GM19438 (cell line): Measurements from ENCODE around the gene PDHX.
"Not testable (repeated sequence)": the region's sequence is repeated elsewhere in the genome, so short reads cannot be mapped to it uniquely, and the experiment has no call there.

Experiments used
- ATAC-seq: cut with Tn5 transposase; IDR thresholded peaks from one replicate; pipeline ENCODE4 v1.9.1; 2021; ENCODE audit warnings: low read depth; ENCODE audit not compliant: unreplicated experiment

The PDHX gene

DNA sequence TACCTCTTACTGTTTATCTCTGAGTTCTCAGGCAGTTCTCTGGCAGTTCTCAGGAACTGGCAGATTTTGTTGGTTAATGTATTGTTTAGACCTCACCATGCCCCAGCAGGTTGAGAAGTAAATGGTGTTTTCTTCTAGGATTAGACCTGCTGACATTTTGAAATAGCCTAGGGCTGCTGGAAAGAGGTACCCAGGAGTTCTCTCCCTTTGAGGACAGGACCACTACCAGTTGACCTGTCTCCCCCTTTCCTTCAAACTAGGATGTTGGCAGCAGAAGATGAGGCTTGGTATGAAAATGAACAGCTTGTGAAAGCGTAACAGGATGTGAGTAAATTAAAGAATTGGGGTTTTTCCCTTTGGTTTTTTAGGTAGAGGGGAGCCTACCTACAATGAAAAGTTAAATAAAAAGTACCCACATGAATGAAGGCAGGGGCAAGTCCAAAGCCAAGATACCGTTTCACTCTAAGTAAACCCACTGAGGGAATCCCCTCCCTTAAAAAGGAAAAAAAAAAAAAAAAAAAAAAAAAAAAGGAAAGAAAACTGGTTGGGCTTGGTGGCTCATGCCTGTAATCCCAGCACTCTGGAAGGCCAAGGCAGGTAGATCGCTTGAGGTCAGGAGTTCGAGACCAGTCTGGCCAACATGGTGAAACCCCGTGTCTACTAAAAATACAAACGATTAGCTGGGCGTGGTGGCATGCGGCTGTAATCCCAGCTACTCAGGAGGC, 96.2 kb downstream of the PDHX start:
- peak; percentile 84 for ATAC-seq

DNA sequence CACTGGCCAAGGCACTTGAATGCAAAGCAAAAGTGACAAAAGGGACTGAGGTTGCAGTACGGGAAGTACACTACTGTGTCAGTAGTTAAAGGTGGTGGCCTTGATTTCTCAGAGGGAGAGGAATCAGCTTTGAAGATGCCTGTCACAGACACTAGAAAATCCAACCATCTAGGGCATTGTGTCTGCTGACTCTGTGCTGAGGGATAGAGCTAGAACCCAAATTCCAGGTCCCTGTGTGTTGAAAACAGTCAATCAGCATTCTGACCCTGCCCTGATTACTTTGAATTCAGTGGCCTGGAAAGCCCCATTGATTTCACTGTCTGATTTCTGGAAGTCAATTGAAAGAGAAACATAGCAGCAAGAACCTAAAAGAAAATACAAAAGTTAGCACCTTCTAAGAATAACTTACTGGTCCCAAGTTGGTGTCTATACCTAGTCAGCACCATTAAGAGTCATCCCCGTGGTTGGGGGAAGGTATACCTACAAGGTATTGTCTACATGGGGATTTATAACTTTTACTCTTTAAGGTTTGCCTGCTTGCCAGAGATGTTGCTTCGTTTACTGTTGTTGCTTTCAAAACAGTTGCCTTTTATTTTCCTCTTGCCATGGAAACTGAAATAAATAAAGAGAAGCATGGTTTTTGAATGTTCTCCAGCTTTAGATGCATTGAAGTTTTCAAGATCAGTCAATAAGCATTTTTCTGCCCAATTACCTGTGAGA, 97.3 kb downstream of the PDHX start:
- ATAC-seq = no peak

DNA sequence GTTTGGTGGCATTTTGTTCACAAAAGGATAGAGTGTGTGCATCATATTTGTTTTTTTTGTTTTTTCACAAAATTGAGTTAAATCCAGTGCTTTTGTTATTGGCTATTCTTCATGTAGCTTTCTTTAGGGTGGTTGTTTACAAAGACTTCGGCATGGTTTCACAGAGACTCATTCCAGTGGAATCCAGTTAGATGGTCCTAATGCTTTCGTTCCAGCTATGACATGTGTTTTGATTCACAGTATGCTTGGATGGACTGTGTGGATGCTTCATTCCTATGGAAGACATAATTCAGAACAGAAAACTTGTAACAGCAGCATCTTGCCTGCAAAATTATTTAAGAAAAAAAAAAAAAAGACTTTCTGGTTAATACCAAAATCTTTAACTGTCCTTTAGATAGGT, 97.9 kb downstream of the PDHX start:
- ATAC-seq = no peak

DNA sequence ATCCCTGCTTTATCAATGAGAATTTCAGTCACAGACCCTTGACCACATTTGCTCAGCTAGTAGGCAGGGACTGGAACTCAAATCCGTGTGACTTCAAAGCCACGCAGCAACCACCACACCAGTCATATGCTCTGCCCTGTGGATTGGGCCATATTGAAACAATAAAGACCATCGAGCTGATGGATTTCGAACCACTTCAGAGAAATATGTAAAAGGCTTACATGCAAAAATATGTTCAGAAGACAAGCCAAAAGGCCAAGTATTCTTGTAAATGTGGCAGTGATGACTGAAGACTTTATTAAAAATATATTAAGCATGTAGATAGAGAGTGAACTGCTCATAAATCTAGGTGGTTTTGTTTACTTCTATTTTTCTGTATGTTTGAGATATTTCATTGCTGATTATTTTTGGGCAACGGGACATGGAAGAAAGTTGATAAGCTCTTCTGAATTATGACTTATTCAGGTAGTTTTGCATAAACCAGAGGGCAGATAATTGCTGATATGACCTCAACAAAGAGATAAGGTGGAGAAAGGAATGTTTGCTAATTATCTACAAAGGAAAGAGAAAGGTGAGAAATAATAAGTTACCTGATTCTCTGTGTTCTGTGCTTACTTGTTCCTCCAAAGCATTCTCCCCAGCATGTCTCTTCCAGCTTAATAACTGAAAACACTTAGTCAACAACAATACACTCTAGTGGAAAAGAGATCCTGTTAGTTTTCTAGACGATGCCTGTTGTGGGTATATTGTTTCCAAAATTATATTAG, 99.4 kb downstream of the PDHX start:
- no peak for ATAC-seq

DNA sequence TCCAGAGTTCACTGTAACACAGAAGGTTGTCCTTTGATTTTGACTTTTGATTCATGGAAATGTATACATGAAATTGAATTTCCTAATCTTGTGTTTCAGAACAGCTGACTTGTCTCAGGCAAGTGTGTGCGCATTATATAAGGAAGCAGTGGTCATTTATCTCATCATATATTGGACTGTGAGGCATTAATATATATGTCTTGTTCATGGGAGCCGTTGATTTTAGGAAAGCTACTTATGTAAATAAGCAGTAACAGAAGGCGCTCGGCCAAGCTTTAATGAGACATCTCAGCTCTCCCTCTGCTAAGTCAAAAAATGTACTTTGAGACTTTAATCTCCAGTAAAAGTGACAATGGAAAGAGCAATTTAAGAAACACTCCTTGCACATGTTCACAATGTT, 100.5 kb downstream of the PDHX start:
- no peak for ATAC-seq

DNA sequence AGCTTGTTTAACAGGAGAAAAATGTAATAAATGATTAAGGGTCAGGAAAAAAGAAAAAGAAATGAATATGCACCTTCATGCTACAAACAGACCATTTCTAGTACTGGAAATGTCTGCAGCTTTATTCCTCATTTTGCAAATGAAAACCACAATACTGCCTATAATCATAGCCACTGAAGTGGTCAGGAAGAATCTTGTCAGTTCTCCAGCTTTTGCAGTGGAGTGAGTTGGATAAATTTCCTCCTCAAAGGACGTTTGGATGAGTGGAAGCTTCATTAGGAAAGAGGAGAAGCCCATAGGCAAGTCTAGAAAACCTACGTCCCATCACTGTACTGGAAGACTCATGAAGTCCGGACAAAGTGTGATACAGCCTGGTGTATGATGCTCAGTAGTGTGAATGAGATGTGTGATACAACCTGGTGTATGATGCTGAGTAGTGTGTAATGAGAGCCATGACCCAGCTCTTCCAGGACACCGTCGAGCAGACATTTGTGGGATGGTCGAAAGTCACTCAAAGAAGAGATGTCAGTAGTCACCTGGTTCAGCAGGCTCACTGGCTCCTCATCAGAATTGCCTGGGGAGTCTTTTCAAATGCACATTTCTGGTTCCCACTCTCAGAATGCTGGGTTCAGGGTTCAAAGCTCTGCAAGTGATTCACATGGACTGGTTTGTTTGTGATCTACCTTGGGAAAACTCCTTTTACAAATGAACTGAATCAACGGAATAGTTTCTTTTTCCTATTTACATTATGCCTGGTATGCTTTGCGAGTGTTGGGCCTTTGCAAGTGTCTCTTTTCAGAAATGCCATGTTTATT, 101.3 kb downstream of the PDHX start:
- ATAC-seq = no peak

DNA sequence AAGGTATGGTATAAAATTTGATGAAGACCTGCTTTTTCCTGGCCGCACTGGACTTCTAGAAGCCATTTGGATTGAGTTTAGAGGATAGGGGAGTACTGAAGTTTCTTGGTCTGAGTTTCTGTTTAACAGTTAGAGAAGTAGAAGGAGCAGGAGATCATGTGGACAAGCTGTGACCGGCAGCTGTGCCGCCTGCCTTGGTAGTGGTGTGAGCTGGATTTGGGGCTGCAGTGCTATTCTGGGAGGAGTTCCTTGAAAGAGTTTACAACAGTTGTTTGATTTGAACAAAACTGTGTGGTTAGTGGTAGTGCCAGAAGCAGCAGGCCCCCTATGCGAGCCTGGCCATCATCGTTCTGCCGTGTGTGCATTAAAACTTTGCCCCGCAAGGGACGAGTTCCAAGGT, 105.2 kb downstream of the PDHX start:
- ATAC-seq = no peak

DNA sequence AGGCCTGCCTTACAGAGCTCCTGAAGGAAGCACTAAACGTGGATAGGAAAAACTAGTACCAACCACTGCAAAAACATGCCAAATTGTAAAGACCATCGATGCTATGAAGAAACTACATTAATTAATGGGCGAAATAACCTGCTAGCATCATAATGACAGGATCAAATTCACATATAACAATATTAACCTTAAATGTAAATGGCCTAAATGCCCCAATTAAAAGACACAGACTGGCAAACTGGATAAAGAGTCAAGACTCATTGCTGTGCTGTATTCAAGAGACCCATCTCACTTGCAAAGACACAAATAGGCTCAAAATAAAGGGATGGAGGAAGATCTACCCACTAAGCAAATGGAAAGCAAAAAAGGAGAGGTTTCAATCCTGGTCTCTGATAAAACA, 107.5 kb downstream of the PDHX start:
- not testable (repeated sequence) for ATAC-seq

DNA sequence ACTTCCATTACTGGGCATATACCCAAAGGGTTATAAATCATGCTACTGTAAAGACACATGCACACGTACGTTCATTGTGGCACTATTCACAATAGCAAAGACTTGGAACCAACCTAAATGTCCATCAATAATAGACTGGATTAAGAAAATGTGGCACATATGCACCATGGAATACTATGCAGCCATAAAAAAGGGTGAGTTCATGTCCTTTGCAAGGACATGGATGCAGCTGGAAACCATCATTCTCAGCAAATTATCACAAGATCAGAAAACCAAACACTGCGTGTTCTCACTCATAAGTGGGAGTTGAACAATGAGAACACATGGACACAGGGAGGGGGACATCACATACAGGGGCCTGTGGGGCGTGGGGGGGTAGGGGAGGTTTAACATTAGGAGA, 111.6 kb downstream of the PDHX start:
- not testable (repeated sequence) for ATAC-seq

DNA sequence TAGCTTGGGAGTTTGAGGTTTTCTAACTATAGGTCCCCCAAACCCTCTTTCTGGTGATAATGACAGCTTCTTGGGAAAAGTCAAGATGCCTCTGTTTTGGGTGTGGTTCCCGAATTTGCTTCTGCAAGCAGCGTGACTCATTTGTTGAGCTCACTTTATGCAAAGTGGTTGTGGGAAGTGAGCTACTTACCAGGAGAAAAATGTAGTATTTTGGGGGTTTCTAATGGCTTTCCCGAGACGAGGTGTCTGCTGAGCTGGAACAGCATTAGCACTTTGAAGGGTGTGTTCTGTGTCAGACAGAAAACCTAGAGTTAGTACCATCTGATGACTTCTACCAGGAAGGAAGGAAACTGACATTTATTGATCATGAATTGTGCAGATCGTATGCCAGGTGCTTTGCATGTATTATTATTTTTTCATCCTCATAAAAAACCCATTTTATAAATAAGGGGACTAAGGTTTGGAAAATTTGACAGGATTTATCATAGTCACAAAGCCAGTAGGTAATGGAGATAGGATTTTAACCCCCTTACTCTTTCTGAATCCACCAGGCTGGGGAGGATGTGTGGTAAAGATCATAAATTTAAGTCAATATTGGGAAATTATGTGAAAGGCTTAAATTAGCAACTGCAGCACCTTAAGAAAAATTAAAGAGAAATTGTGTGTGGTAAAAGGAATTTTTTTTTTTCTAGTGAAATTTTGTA, 113.7 kb downstream of the PDHX start:
- ATAC-seq = peak; percentile 71

DNA sequence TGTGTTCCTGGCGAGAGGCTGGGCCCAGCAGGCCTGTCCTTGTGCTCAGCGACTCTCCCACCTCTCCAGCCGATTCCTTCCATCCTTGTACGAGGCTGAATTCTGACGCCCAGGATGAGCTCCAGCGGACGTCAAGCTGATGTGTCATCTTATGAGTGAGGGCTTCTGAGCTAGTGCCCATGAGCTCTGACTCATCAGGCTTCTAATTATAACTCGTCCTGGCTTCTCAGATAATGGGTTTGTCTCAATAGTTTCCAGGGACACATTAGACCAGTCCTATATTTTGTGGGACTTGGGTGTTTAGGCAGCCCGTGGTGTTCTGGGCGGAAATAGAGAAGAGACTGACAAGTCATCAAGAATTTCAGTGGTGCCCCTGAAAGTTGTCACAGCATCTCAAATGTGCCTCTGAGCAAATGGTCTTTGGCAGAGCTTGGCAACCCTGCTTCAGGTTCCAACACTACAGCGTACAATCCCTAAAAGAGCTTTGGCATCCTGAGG, 114.3 kb downstream of the PDHX start:
- no peak for ATAC-seq

DNA sequence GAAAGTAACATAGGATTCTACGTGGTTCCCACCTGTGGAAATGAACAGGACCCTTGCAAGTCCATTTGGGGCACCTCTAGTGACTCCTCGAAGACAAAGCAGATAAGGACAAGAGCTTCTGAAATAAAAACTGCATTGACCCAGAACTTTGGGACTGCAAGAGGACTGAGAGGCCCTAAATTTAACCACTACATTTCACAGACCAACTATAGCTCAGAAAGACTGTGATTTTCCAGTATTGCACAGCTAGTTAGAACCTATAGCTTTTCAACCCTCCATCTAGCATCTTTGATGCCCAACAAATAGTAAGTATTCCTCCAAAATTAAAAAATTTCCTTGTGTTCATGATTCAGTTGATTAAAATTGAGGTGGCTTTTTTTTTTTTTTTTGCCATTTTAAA, 114.9 kb downstream of the PDHX start:
- ATAC-seq = no peak

DNA sequence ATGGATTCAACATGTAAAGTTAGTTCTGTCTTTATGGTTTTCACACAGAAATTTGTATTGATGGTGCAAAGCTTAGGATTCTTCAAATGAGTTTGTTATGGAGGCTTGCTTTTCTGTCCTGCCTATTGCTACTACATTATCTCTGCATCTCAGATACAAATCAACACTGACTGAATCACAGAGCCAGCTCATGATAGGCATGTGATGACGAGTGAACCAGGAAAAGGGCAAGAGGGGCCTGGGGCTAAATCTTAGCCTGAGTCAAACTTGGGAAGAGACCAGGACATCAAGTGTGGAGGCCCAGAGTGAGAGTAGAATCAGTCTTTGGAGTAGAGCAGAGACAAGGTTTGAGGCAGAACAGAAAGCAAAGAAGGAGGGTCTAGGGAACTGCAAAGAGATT, 115.4 kb downstream of the PDHX start:
- no peak for ATAC-seq

DNA sequence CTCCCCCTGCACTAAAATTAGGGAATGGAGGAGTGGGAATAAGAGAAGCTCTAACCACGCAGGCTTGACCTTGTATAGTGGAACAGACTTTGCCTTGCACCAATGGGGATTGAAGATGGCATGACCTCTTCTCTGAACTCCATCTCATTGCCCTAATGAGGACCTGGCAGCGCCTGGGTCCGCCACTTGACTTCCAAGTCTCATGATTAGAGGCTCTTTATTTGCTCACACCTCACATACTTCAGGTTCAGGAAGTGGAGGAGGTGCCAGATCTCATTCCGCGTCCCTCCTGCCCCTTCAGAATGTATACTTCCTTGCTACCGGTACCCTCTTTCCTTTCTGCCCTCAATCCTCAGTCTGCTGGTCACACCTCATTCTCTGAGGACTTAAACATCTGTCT, 116.6 kb downstream of the PDHX start:
- no peak for ATAC-seq

DNA sequence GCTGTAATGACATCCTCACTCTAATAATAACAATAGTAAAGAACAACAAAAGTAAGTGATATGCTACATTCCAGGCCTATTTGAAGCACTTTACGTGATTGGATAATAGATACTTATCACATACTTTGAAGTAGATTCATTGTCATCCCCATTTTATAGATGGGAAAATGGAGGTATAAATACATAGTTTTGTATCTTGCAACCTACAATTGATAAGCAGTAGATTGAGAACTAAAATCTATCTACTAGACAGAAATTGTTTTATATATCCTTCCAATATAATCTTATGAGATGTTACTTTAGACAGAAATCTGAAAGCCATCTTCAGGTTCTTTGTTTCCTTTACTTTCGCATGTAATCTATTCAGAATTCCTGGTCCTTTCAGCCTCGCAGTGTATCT, 118.0 kb downstream of the PDHX start:
- no peak for ATAC-seq

DNA sequence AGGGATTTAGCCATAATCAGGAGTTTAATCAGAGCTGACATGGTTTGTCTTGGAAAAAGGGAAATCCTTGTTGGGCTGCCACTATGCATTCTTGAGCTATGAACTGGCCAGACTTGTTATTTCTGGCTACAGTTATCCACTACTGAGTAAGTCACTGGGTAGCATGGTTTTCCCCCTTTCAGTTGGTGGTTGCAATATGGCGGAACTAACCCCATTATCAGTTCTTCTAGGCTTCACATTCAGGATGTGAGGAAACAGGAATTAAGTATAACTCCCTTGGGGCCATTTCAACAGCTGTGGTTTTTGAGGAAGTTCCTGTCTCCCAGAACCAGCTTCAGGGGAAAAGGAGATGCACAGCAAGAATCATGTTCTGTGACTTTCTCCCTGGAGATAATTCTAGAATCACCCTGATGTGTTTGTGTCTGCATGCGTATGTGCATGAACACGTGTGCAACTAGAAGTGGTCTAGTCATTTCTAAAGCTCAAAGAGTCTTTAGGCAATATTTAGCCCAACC, 119.5 kb downstream of the PDHX start:
- peak; percentile 45 for ATAC-seq

DNA sequence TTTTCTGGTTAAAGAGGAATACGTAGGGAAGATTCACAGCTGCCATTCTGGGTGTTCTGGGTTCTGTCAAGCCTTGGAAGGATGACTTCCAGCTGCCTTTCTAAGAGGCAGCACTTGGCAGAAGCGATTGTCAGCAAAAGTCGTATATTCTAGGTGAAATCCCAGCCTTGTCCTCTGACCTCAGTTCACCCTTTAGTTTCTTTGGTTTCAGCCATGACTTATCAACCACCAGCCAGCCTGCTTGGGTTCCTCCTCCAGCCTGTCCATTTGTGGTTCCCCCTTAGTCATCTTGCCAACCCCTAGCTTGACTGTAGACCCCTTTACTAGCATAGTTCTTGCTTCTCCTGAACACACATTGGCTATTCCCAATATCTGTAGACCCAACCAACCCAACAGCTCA, 120.2 kb downstream of the PDHX start:
- ATAC-seq = no peak

DNA sequence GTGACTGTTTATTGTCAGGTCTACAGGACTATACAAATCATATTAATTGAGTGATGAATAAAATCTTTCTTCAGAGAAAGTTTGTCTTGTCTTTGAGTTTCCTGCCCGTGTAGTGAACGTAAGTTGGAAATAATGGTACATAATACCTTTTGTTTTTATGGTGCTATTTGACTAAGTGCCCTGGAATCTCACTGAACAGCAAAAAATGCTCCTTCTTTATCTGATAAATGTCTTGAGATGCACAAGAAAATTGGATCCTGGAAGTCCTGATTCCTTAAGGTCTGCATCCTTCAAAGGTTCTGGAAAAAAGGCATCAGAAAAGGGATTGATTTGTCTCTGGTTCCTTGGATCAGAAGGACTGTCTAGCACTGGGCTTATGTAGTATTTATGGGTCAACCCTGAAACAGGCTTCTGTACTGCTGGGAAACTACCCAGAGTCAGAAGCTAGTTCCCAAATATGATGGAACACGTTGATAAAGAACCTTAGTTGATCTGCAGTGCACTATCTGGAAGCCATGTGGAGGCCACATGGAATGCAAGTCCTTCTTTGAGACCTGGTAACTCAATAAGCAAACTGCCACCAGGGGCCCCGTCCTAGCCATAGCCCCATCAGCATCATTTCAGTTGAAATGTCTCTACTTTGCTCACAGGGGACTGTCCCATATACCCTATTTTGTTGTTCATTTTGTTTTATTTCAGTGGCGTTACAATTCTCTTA, 122.0 kb downstream of the PDHX start:
- ATAC-seq = no peak

DNA sequence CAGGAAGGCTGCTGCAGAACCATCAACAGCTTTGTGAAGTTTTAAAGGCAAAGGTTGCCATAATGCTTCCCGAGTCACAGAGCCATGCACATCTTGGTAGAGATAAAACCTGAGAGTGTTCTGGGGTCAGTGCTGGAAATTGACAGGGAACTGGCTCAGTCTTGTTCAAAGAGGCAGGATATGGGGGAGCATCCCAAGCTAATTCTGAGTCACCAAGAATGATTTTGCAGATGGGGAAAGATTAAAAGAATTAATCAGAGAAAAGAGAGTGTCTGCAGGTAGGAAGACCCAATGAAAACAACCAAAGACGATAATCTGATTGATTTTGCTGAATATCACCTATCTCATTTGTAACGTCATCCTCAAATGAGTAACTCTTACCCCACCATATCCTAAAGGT, 122.7 kb downstream of the PDHX start:
- ATAC-seq = no peak
